Activated T-cell treated with anti-CD3 and anti-CD28 coated beads for 1 hour (primary cell): Measurements from ENCODE around the gene GRAMD2B.
"Not testable (repeated sequence)": the region's sequence is repeated elsewhere in the genome, so short reads cannot be mapped to it uniquely, and the experiment has no call there.

Experiments used
- DNase-seq: peaks from one replicate; pipeline ENCODE4 v3.0.0-alpha.2; 2020; ENCODE audit warnings: low read depth

The GRAMD2B gene

DNA sequence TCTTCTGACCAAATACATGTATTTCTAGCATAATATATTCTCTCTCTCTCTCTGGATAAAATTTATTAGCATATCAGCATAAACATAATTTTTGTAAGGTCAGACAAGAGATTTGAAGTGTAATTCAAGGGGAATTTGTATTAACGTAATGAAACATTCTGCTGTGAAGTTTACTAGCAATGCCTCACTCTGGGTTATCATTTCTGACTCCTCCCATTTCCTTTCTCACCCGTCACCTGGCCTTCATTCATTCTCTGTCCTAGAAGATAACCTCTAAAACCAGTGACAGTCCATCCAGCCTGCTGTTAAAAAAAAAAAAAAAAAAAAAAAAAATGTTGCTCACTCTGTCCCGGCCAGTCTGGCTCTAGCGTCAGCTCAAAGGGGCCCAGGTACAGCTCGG, 27.1 kb downstream of the GRAMD2B start:
- no peak for DNase-seq

DNA sequence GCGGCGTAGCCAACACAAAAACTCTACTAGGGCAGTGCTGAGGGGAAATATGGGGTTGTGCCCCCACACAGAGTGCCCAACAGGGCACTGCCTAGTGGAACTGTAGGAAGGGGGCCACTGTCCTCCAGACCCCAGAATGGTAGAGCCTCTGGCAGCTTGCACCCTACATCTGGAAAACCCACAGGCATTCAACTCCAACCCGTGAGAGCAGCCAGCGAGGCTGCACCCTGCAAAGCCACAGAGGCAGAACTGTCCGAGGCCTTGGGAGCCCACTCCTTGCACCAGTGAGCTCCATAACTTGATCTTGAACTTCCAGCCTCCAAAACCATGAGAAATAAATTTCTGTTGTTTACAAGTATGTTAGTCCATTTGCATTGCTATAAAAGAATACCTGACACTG, 27.7 kb downstream of the GRAMD2B start:
- DNase-seq, result no peak

DNA sequence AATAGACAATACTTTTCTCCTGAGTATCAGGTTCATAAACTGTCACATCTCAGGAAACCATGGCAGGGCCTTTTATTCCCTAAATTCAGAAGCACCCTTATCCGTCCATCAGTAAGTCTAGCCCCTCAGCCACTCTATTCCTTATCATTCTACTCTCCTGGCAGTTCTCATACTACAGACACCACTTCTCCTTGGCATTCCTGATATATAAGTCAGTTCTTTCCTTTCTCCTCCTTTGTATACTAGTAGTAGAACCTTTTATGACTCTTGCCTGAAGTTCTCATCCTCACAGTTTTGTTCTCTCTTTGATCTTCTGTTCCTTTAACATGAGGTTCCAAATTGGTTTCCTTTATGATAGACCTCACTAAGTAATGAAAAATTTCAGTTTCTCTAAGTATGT, 29.3 kb downstream of the GRAMD2B start:
- DNase-seq, result no peak

DNA sequence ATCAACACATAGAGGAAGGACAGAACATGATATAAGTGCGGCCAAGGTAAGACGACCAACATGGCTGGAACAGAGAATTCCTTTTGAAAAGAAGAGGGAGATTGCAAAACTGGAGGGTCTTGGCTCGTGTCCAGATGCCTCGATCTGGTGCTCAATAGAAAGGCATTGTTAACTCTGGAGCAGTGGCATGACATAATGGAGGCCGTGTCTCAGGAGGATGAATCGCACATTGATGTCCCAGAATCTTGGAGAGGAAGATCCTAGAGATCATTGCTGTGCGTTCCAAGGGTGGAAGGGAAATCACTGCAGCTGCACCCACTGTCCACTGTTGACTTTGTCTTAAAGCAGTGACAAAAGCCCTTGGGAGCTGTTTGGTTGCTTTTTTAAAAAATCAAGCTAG, 30.9 kb downstream of the GRAMD2B start:
- no peak for DNase-seq

DNA sequence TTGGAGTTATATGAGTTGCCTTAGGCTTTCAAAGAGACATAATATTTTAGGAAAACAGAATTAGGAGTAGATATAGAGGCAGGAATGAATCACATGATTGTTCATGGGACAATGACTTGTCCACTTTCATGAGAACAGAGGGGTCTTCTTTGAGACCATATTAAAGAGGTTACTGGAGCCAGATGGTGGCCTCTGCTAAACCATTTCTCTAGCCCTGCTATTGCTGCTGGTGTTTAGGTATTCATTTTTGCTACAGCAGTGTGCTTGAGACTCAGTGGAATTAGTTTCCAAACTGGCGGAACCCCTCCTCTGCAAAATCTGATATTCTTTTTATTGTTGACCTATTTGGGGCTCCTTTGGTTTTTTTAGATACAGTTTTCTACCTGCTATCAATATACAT, 31.3 kb downstream of the GRAMD2B start:
- no peak for DNase-seq

DNA sequence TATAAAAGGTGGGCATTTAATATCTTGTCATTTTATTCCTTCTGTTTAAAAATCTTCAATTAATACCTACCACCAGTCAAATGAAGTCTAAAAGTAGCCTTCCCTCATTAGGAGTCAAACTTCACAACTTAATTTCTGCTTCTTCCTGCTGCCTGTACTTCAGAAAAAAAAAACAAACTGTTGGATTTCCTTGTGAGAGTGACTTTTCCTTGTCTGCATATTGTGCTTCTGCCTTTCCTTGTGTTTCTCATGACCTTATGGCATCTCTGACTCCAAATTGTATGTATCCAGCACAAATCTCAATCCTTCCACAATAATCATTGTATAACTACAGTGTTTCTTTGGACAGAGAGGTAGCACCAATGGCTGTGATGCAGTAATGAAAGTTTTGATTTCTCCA, 32.1 kb downstream of the GRAMD2B start:
- DNase-seq, result no peak

DNA sequence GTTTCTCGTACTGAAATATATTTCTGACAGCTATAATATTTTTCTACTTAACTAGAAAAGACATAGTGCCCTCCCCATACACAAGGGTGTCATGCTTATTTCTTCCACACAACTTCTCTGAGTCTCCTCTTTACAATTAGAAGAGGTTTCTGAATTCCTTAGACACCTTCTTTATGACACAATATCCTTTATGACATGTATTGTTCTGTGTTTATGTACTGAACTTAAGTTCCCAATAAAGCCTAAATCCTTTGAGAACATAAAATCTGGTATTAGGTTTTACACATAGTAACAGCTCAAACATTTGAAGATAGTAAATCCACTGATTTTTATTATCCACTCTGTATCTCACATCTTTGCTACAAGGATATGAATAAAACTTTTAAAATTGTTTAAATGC, 32.5 kb downstream of the GRAMD2B start:
- DNase-seq, result no peak

DNA sequence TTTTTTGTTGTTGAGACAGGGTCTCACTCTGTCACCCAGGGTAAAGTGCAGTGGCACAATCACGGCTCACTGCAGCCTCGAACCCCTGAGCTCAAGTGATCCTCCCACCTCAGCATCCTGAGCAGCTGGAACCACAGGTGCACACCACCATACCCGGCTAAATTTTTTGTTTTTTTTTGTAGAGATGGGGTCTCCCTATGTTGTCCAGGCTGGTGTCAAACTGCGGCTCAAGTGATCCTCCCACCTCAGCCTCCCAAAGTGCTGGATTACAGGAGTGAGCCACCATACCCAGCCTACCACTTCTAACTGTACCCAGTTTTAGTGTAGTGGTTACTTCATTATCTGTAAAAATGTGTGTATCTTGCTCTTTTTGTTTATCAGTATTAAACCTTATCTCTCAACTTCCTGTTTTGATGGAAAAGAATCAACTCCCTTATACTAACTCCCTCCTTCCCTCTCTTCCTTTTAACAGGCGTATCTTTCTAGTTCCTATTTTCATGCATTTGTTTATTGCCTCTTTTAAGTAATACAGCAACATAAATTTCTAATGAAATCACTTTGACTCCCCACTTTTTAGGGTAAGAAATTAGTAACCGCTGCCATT, 33.1 kb downstream of the GRAMD2B start:
- DNase-seq, result no peak

DNA sequence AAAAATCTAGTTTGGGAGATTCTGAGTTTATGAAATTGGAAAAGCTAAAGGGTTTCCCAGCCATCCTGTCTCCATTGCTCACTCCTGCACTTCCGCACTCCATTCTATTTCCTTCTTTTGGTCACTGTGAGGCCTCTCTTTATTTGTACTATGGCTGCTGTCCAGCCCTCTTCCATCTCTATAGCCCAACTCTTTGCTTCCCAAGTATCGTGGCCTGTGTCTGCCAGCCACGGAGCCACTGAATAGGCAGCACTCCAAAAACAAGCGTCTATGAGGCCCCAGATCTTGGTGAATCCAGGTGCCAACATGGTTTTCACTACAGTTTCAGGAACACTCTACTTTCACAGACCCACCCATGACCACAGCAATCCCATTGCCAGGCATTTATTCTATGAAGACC, 37.2 kb downstream of the GRAMD2B start:
- DNase-seq, result no peak

DNA sequence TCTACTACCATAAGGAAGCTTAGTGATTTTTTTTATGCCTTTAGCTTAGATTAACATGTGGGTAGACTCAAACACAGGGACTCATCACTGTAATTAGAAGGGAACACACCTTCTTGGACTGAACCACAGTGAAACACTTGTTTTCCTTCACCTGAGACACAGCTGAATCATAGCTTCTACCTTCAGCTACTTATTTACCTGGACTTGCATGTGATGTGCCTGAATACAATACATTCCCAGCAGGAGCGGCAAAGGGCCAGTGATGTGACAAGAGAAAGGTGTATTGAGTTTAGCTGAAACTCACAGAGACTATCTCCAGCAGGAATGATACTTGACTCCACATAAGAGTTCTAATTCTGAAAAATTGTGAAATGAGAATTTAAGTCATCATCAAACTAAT, 37.8 kb downstream of the GRAMD2B start:
- no peak for DNase-seq

DNA sequence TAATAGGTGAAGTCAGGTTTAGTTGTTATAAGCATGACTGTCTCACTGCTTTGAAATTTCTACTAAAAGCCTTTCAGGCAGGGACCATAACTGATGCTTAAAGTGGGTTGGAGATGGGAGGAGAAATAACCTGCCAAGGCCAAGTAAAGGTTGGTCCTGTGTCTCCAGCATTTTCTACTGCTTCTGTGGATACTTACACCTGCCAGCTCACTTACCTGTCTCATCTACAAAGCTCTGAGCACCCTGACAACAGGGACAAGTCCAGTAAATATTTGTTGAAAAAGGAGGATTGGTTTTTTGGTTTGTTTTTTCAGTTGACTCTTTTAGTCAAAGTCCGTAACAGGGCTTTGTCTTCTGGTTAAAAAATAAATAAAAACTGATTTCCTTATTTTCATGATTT, 38.6 kb downstream of the GRAMD2B start:
- no peak for DNase-seq

DNA sequence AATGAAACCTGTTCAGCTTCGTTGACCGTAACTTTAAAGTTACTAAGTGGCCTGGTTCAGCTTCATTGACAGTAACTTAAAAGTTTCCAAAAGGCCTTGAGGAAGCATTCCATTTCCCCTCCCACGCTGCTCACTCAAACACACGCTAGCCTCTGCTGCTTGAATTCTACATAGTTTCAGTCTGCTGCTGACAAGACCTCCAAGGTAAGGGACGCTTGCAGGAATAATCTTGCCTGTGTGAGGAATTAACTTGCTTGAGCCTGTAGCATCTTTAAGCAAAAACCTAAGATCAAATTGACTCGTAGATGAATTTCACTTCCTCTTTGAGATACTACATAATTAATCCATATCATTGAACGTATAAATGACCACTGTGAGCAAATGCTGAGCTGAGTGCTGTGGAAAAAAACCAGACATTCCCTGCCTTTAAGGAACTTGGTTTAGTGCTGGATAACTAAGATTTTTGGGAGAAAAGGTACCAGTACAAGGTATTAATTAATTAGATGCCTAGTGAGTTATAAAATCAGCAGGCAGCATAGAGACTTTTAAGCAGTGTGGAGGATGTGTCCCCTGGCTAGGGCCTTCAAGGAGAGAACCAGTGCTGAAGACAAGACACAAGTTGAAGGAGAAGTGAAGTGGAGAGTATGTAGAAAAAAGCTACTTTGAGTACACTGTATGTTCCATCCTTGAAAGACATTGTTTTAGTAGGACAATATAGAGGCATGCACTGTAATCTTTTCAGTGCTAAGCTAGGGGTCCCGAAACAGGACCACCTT, 39.2 kb downstream of the GRAMD2B start:
- no peak for DNase-seq

DNA sequence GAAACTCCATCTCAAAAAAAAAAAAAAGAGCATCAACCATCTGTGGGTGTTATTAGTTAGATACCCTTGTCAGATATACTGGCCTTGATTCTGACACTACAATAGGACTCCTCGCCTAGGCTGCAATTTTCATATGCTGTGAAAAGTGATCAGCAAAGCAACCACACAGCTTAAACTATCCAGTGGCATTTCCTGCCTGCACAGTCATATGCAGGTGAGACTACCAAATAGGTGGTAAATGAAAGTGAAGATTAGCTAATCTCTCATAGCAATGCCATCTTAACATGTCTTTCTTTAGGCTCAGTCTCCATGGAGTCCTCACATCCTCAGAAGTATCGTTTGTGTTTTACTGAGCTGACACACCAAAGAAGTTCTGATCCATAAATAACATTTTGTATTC, 40.8 kb downstream of the GRAMD2B start:
- DNase-seq, result no peak

DNA sequence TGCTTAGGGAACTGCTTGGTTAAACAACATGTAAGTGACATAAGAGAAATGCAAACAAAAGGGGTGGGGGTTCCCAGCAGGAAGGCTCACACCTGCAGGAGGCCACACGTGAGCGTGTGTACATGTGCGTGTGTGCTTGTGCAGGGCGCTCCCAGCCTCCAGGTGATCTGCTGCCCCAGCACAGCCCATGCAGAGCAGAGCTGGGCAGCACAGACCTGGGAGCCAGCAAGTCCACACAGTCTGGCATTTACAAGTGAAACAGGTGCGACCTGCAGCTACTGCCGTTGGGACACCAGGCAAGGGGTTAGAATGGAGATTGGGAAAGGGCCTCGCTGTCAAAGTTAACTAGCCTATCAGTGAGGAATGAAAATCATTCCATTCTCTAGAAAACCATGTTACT, 41.8 kb downstream of the GRAMD2B start:
- no peak for DNase-seq

DNA sequence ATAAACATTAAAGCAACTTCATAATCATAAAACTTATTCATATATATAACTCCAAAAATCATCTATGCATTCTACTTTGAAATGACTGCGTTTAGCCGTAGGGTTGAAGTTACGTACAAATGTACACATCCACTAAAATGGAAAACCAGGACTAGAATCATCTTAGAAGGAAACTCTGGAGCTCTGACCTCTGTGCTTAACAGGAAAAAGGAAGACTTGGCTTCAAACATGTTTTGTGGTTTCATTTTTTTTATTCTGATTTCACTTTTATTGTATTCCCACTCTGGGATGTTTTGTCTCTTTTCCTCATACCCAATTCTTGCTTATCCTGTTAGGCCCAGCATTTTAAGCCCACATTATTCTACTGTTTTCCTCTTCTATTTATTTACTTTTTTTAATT, 44.9 kb downstream of the GRAMD2B start:
- no peak for DNase-seq

DNA sequence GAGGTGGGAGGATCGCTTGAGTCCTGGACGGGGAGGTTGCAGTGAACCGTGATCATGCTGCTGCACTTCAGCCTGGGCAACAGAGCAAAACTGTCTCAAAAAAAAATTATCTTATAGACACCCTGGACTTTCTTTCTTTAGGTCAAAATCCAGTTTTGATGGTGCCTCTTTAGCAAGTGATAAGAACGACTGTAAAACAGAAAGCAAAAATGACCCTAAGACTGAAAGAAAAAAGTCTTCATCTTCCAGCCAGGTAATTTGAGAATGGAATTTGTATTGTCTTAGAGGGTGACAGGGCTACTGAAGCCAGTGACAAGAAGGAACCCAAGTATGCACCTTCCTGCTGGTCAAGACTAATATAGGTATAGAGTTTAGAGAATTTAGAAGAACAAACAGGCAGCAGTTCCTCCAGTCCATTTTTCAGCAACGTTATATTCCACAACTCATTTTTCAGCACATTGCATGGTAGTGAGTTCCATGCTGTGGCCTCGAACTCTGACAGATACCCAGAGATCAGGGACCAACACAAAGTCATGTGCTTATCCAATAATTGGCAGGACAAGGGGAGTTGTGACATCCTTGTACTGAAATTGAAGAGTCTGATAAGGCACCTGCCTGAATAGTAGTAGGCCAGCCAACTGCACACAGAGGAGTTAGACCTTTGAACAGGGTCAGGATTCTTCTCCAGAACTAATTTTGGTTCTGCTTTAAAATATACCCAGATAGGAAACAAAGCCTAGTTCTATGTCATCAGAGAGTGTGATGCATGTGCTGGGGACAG, 46.5 kb downstream of the GRAMD2B start:
- no peak for DNase-seq

DNA sequence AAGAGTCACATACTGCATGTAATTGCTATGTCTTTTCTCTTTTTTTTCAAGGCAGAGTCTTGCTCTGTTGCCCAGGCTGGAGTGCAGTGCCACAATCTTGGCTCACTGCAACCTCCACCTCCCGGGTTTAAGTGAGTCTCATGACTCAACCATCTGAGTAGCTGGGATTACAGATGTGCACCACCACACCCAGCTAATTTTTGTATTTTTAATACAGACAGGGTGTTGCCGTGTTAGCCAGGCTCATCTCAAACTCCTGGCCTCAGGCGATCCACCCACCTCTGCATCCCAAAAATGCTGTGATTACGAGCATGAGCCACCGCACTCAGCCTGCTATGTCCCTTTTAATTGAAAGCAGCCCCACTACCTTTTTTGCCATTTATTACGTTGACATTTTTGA, 47.3 kb downstream of the GRAMD2B start:
- DNase-seq, result not testable (repeated sequence)

DNA sequence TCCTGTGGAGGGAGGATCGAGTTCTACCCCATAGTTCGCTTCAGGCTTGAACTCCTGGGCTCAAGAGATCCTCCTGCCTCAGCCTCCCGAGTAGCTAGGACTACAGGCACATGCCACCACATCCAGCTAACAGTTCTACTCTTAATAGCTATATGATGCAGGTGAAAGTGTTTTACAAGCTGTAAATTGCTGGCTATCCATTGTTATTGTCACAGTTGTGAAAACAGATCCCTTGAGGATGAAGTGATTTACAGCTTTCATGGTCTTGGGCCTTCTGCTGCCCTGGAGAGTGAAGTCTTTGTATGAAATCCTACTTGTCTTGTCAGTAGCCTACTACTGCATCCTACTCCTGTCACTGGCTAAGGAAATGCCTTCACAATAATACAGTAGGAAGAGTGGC, 48.0 kb downstream of the GRAMD2B start:
- DNase-seq, result no peak

DNA sequence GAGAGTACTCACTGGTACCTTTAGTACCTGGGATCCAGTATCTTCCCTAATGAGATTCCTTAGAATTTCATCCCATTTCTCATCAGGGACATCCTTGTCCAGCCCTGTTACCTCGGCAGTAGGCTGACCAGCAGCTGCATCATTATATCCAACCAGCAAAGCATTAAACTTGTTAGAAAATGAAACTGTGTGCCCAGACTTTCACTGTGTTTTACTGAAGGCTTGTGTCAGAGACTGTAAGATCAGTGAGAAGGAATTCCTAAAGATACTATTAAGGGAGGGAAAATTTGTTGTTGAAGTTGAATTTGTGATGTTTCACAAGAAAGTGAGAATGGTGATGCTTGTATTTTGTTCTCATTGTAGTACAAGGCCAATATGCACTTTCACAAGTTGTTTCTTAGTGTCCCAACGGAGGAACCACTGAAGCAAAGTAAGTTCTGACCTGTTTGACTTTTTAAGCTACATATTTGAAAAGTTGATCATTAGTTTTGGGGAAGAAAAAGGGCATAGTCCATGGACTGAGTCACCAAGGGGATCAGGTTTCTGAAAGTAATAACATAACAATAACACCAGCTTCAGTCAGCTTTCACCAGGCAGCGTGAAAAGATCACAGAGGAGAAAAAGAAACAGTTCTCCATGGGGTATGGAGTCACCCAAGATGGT, 48.8 kb downstream of the GRAMD2B start:
- no peak for DNase-seq

DNA sequence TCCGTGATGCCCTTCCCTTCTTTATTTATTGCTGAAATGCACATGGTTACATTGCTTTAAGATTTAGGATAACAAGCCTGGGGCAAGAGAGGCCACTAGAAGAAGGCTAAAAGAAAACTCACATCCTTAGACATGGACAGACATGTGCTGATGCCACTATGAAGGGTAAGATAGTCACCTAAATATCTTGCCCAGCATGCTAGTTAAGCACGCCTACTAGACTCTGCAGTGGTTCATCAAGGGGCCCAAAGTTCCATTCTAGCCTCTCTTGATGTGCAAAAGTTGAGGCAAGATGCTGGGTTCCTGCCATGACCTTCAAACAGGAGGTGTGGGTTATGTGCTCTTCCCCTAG, 49.3 kb downstream of the GRAMD2B start:
- DNase-seq, result no peak

DNA sequence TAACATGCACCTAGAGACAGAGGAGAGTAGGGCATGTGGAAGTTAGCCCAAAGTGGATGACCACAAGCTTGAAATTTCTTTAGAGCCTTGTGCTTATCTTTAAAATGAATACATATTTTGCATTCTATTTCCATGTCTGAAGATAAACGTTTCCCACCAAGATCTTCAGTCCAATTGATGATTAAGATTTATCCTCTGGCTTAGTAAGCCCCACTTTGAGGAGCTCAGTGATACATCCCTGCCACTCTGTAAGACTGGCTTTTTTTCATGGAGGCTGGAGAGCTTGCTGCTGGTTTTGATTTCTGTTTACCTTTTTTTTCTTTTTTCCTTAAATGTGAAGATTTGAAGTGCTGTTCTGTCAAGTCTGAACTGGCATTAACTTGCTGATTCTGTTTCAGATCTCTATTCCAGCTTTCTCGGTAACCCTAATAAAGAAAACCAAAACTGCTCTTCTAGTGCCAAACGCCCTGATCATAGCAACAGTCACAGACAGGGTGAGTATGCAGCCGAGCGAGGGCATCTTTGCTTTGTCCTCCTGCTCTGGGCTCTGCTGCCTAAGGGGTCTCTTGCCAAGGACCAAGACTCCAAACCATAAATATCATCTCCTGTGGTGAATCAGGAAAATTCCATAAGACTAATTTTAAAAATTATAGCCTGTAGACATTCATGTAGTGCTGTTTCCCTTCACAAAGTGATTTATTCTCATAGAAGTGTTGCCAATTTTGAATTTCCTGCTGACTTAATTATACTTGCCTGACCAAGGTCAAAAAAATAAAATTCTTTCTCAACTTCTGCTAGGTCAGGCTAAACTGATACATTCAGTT, 54.3 kb downstream of the GRAMD2B start:
- no peak for DNase-seq

DNA sequence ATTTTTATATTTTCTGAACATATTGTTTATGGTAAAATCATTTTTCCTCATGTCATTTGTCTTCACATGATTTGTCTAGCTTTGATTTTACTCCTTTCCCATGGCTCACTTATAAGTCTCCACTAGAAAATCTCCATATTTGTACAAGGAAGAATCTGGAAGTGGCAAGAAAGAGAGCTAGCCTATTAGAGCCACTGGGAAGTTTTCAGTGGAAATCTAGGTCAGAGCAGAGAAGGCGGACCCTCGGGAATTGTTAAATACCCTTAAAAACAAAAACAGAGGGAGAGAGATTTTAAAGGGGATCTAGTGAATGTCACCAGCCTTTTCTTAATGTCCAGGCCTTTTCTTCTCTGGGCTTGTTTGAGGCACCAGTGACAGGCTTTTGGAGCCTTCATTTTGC, 56.6 kb downstream of the GRAMD2B start:
- DNase-seq, result no peak
